HG03060 (cell line): Measurements from ENCODE around the gene SIM2.

Source experiments
- ATAC-seq: cut with Tn5 transposase; IDR thresholded peaks from one replicate; pipeline ENCODE4 v1.9.1; 2021; ENCODE audit warnings: low read depth, moderate number of reproducible peaks; ENCODE audit not compliant: unreplicated experiment

The SIM2 gene

GRCh38 chr21:36699546-36700294 is 805 bp downstream of the SIM2 start:
- ATAC-seq: no peak

- ATAC-seq: no peak
Observed at GRCh38 chr21:36700295-36700970, 1.5 kb downstream of the SIM2 start.

GRCh38 chr21:36700971-36701755 is 2.2 kb downstream of the SIM2 start:
- no peak for ATAC-seq

GRCh38 chr21:36701756-36702621 is 3.1 kb downstream of the SIM2 start:
- no peak for ATAC-seq

GRCh38 chr21:36702622-36702968 is 3.7 kb downstream of the SIM2 start:
- no peak for ATAC-seq

GRCh38 chr21:36703123-36703522 is 4.2 kb downstream of the SIM2 start:
- no peak for ATAC-seq

- ATAC-seq: no peak
Observed at GRCh38 chr21:36703626-36704280, 4.8 kb downstream of the SIM2 start.

GRCh38 chr21:36704281-36704957 is 5.5 kb downstream of the SIM2 start:
- no peak for ATAC-seq

- ATAC-seq: no peak
Observed at GRCh38 chr21:36704958-36705678, 6.2 kb downstream of the SIM2 start.

- no peak for ATAC-seq
Observed at GRCh38 chr21:36705679-36706481, 7.0 kb downstream of the SIM2 start.

- ATAC-seq: no peak
Observed at GRCh38 chr21:36706482-36706852, 7.6 kb downstream of the SIM2 start.

- ATAC-seq: no peak
Observed at GRCh38 chr21:36706951-36707762, 8.2 kb downstream of the SIM2 start.

GRCh38 chr21:36707763-36708285 is 8.9 kb downstream of the SIM2 start:
- no peak for ATAC-seq

GRCh38 chr21:36708286-36709029 is 9.5 kb downstream of the SIM2 start:
- no peak for ATAC-seq

GRCh38 chr21:36709030-36709867 is 10.3 kb downstream of the SIM2 start:
- ATAC-seq: no peak
